ENCODE results near the gene KAT7. TPM values are rescaled to one million over a fixed set of nuclear protein-coding genes. Genes with fewer than 3 reads are reported as not detected.
"Not testable (repeated sequence)": the region's sequence is repeated elsewhere in the genome, so short reads cannot be mapped to it uniquely, and the experiment has no call there.

KAT7 gene
- total RNA-seq, 1 donor from 2014 or later: 72.0 TPM

- DNase-seq (ENCODE audit: low spot score, unreplicated experiment): no peak
- peaks cover 22% of the 10 kb centered on the region for H3K36me3 Mint-ChIP-seq (ENCODE audit: insufficient read depth)
- no peak overlapping the region for H3K4me3 Mint-ChIP-seq (ENCODE audit: low read depth)
- no peak overlapping the region for H3K27ac Mint-ChIP-seq
- H3K27me3 Mint-ChIP-seq: no peaks in the 10 kb centered on the region
- H3K4me1 Mint-ChIP-seq (ENCODE audit: low read depth): peaks cover 5% of the 10 kb centered on the region
- no peaks in the 10 kb centered on the region for H3K9me3 Mint-ChIP-seq (ENCODE audit: low read depth)
- TF ChIP-seq CTCF (IDR thresholded peaks at IDR 0.05; ENCODE audit: unreplicated experiment): no peak
Observed at GRCh38 chr17:49825645-49826044, 37.2 kb downstream of the KAT7 start.

- not testable (repeated sequence) for H3K27me3 Mint-ChIP-seq; H3K9me3 Mint-ChIP-seq (ENCODE audit: low read depth); H3K4me1 Mint-ChIP-seq (ENCODE audit: low read depth); H3K27ac Mint-ChIP-seq; DNase-seq (ENCODE audit: low spot score, unreplicated experiment); H3K4me3 Mint-ChIP-seq (ENCODE audit: low read depth)
- H3K36me3 Mint-ChIP-seq (ENCODE audit: insufficient read depth): peaks cover 16% of the 10 kb centered on the region
Observed at GRCh38 chr17:49828325-49828724, 39.8 kb downstream of the KAT7 start.

GRCh38 chr17:49829026-49829425 lies 40.5 kb downstream of the KAT7 start:
- Mint-ChIP-seq H3K4me3 (ENCODE audit: low read depth) (no peak overlapping the region), H3K27me3 (no peaks in the 10 kb centered on the region), H3K9me3 (ENCODE audit: low read depth) (no peaks in the 10 kb centered on the region), H3K36me3 (ENCODE audit: insufficient read depth) (peaks cover 20% of the 10 kb centered on the region), H3K4me1 (ENCODE audit: low read depth) (no peaks in the 10 kb centered on the region), H3K27ac (no peak overlapping the region)
- no peak for DNase-seq (ENCODE audit: low spot score, unreplicated experiment)
- TF ChIP-seq CTCF (IDR thresholded peaks at IDR 0.05; ENCODE audit: unreplicated experiment): no peak

GRCh38 chr17:49830605-49831004 lies 42.1 kb downstream of the KAT7 start:
- H3K9me3 Mint-ChIP-seq (ENCODE audit: low read depth): no peaks in the 10 kb centered on the region
- peaks cover 23% of the 10 kb centered on the region for H3K36me3 Mint-ChIP-seq (ENCODE audit: insufficient read depth)
- no peak overlapping the region for H3K4me3 Mint-ChIP-seq (ENCODE audit: low read depth)
- H3K27ac Mint-ChIP-seq: no peak overlapping the region
- peaks cover under 1% of the 10 kb centered on the region for H3K4me1 Mint-ChIP-seq (ENCODE audit: low read depth)
- no peak for DNase-seq (ENCODE audit: low spot score, unreplicated experiment)
- H3K27me3 Mint-ChIP-seq: no peaks in the 10 kb centered on the region
- no peak for TF ChIP-seq CTCF (IDR thresholded peaks at IDR 0.05; ENCODE audit: unreplicated experiment)

- DNase-seq (ENCODE audit: low spot score, unreplicated experiment): no peak
- H3K27me3 Mint-ChIP-seq: no peaks in the 10 kb centered on the region
- H3K4me3 Mint-ChIP-seq (ENCODE audit: low read depth): no peak overlapping the region
- no peak overlapping the region for H3K27ac Mint-ChIP-seq
- H3K36me3 Mint-ChIP-seq (ENCODE audit: insufficient read depth): peaks cover 17% of the 10 kb centered on the region
- TF ChIP-seq CTCF (IDR thresholded peaks at IDR 0.05; ENCODE audit: unreplicated experiment): no peak
- no peaks in the 10 kb centered on the region for H3K9me3 Mint-ChIP-seq (ENCODE audit: low read depth)
- H3K4me1 Mint-ChIP-seq (ENCODE audit: low read depth): peaks cover 12% of the 10 kb centered on the region
Observed at GRCh38 chr17:49832840-49833599, 44.5 kb downstream of the KAT7 start.

- DNase-seq (ENCODE audit: low spot score, unreplicated experiment): no peak
- no peaks in the 10 kb centered on the region for H3K27me3 Mint-ChIP-seq
- TF ChIP-seq CTCF (IDR thresholded peaks at IDR 0.05; ENCODE audit: unreplicated experiment): no peak
- H3K4me1 Mint-ChIP-seq (ENCODE audit: low read depth): peaks cover 16% of the 10 kb centered on the region
- H3K36me3 Mint-ChIP-seq (ENCODE audit: insufficient read depth): peaks cover 16% of the 10 kb centered on the region
- no peak overlapping the region for H3K4me3 Mint-ChIP-seq (ENCODE audit: low read depth)
- no peak overlapping the region for H3K27ac Mint-ChIP-seq
- no peaks in the 10 kb centered on the region for H3K9me3 Mint-ChIP-seq (ENCODE audit: low read depth)
Observed at GRCh38 chr17:49834118-49834743, 45.8 kb downstream of the KAT7 start.
